IPS-18c (cell line): ENCODE measurements around the gene CLN5.

Experiments used
- H3K4me3 ChIP-seq: 2 replicates; pipeline ENCODE4 v1.7.0; 2013; ENCODE audit warnings: low read depth, mild to moderate bottlenecking, low read length, moderate library complexity; ENCODE audit not compliant: insufficient read depth
- H3K9me3 ChIP-seq: one replicate; pipeline ENCODE4 v1.6.1; 2013; ENCODE audit warnings: mild to moderate bottlenecking, low read length, moderate library complexity; ENCODE audit not compliant: control insufficient read depth, insufficient read depth

CLN5 gene

GRCh38 chr13:76971851-76972829 is 19.7 kb upstream of the CLN5 start:
- Histone ChIP-seq H3K4me3 (no peak overlapping the region), H3K9me3 (no peaks in the 10 kb centered on the region)

GRCh38 chr13:76973920-76974617 is 17.8 kb upstream of the CLN5 start:
- Histone ChIP-seq H3K9me3 (no peaks in the 10 kb centered on the region), H3K4me3 (no peak overlapping the region)

- H3K4me3 ChIP-seq, result no peak overlapping the region
- no peaks in the 10 kb centered on the region for H3K9me3 ChIP-seq
Measured at GRCh38 chr13:76974618-76974975, 17.3 kb upstream of the CLN5 start.

DNA sequence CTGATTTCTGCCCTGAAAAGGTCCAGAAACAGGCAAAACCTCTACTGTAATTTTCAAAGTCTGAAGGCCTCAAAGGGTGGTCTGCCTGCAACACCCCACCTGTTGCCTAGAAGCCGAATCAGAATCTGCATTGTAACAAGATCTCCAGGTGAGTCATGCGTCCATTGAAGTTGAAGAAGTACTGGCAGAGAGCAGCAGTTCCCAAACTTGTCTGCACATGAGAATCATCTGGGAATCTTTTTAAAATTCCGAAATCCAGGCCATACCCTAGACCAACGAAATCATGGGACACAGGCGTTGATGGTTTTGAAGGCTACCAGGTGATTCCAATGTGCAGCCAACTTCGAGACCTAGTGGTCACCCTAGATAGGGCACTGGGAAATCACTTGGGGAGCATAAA is 16.0 kb upstream of the CLN5 start:
- Histone ChIP-seq H3K9me3 (no peaks in the 10 kb centered on the region), H3K4me3 (no peak overlapping the region)

DNA sequence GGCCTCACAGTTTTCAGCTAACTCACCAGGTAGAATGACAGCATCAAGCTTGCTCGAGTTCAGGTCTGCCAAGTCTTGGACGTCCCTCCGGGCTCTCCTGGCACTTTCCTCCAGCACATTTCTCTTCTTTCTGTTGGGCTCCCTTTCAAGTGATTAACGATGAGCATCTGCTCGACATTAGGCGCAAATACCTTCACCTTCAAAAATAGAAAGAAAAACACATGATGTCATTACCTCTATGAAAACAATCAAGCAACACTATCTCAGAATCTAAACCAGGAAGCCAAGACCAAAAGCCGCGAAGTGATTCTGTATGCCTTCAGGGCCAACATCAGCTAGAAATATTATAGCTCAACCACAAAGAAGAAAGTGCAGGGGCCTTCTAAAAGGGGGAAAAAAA is 15.4 kb upstream of the CLN5 start:
- no peak overlapping the region for H3K4me3 ChIP-seq

DNA sequence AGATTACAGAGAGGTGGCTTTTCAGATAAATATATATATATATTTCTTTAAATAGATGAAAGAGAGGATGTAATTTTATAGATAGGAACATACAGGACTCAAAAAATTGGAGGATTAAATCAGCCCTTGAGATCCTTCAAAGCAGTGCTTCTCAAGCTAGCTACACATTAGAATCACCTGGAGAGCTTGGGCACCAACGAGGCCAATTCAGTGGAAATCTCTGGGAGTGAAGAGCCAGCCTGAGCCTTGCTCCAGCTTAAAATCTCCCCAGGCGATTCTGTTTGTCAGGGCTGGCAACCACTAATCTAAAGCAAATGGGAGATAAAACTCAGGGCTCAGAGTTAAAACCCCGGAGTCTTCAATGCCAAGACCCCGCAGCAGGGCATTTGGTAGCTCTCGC is 15.0 kb upstream of the CLN5 start:
- Histone ChIP-seq H3K9me3 (no peaks in the 10 kb centered on the region), H3K4me3 (no peak overlapping the region)

More for the DNA sequence above, 15.4 kb upstream of the CLN5 start:
- no peaks in the 10 kb centered on the region for H3K9me3 ChIP-seq

DNA sequence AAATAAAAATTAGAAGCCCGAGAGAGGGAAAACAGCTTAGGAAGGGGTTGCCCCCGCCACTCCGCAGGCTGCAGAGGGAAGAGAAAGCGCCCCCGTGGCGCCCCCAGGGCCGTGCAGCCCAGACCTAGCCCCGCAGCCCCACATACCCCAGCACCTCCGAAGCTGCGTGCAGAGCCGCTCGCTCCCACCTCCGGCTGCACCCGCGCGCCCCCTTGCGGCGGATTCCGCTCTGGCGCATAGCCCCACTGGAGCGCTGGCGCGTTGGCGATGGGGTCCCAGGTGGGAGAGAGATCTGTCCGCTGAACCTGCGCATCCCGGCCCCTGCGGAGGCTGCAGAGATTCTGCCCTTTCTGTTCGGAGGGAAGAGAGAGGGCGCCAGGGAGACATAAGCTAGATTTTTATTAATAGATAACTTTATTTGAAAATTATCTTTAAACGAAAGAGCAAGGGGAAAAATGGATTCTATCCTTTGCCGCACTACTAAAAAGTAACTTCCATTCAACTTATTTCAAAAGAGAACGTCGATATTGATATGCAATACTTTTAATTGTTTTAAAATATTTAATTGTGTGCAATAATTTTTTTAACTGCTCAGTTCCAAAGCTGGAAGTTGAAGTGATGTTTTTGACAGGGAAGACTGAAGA is 11.7 kb upstream of the CLN5 start:
- no peaks in the 10 kb centered on the region for H3K9me3 ChIP-seq

GRCh38 chr13:76982061-76982460 is 9.8 kb upstream of the CLN5 start:
- H3K9me3 ChIP-seq, result no peaks in the 10 kb centered on the region
- no peak overlapping the region for H3K4me3 ChIP-seq

More for the DNA sequence above, 11.7 kb upstream of the CLN5 start:
- H3K4me3 ChIP-seq, result no peak overlapping the region

- Histone ChIP-seq H3K4me3 (no peak overlapping the region), H3K9me3 (no peaks in the 10 kb centered on the region)
Measured at GRCh38 chr13:76983676-76984075, 8.2 kb upstream of the CLN5 start.

- Histone ChIP-seq H3K4me3 (peak overlapping the region; percentile 81), H3K9me3 (no peaks in the 10 kb centered on the region)
Measured at GRCh38 chr13:76991432-76991795, 467 bp upstream of the CLN5 start.

DNA sequence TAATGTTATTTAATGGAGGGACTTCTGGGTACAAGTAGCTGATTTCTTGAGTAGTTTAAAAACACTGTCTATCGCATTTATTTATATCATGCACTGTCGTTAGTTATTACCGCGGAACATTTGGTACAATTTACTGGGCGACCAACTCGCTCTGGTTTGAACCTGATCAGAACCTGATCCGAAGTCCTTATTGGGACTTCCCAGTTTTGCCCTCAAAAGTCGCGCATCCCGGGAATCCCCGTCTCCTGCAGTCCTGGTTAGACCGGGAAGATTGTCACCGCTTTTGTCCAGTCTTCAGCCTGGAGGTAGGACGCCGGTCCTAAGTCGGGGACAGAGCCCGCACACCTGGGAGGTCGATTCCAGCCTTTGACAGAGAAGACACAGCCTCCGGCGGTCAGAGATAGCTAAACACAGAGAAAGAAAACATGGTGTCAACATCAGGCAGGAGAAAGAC is 694 bp downstream of the CLN5 start:
- Histone ChIP-seq H3K9me3 (no peaks in the 10 kb centered on the region), H3K4me3 (peak overlapping the region; percentile 81)

GRCh38 chr13:76993021-76993420 is 1.1 kb downstream of the CLN5 start:
- peak overlapping the region; percentile 81; the same call in 1 of the 2 replicates for H3K4me3 ChIP-seq
- H3K9me3 ChIP-seq, result no peaks in the 10 kb centered on the region

DNA sequence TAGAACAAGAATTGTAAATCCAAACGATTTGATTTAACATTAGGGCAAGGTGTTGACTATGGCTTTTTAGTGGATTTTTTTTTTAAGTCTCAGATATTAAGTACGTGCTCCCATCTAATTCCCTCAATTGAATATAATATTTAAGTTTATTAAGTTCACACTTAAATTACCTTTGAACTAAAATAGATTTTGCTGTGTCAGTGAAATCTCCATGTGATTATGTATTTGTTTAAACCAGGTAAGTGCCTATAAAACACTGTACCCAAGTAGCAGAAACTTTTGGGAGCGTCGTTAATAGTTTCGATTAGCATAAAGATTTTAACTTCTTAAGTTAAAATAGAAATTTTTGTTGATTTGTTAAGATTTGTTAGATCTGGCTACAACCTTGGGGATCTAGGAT is 1.6 kb downstream of the CLN5 start:
- H3K9me3 ChIP-seq, result no peaks in the 10 kb centered on the region
- no peak overlapping the region for H3K4me3 ChIP-seq

GRCh38 chr13:76994281-76994680 is 2.4 kb downstream of the CLN5 start:
- no peaks in the 10 kb centered on the region for H3K9me3 ChIP-seq
- H3K4me3 ChIP-seq, result no peak overlapping the region

DNA sequence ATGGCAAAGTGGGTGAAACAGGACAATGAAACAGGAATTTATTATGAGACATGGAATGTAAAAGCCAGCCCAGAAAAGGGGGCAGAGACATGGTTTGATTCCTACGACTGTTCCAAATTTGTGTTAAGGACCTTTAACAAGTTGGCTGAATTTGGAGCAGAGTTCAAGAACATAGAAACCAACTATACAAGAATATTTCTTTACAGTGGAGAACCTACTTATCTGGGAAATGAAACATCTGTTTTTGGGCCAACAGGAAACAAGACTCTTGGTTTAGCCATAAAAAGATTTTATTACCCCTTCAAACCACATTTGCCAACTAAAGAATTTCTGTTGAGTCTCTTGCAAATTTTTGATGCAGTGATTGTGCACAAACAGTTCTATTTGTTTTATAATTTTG is 8.6 kb downstream of the CLN5 start:
- Histone ChIP-seq H3K9me3 (no peaks in the 10 kb centered on the region), H3K4me3 (no peak overlapping the region)

DNA sequence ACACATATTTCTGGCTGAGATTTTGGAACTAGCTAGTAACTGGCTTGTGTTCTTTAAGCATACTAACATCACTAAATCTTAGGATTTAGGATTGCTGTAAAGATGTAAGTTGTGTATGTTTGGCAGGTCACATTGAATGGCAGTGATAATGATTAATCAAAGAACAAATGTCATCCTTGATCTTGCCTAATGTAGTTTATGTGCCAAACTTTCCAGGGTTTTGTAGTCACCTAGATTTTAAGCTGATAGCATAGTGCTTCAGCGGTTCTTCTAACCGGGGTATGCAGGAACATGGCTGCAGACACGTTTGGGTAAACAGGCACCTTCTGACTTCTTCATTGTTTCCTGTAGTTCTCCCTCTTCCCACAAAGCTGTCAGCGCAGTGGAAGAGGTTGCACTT is 9.7 kb downstream of the CLN5 start:
- Histone ChIP-seq H3K4me3 (no peak overlapping the region), H3K9me3 (no peaks in the 10 kb centered on the region)

GRCh38 chr13:77001963-77002587 is 10.2 kb downstream of the CLN5 start:
- Histone ChIP-seq H3K9me3 (no peaks in the 10 kb centered on the region), H3K4me3 (no peak overlapping the region)
